NB4 (cell line): Measurements from ENCODE around the gene ZNF366.
A peak's percentile ranks its signal among the peaks of the same experiment; 100 is the strongest.

Source experiments
- DNase-seq: peaks from one replicate; pipeline ENCODE4 v3.0.0; 2010; ENCODE audit warnings: low read depth
- H3K4me3 ChIP-seq: one replicate; pipeline ENCODE4 v1.5.1; 2011; ENCODE audit warnings: mild to moderate bottlenecking, low read depth, low read length, moderate library complexity
- CTCF ChIP-seq: IDR thresholded peaks from one replicate; pipeline ENCODE4 v1.5.1; 2012; ENCODE audit warnings: low read depth, low read length
- MAX ChIP-seq: IDR thresholded peaks from 2 replicates; pipeline ENCODE4 v1.6.1; 2011; ENCODE audit warnings: low read depth, low read length
- MYC ChIP-seq: IDR thresholded peaks from 2 replicates; pipeline ENCODE4 v1.6.1; 2011; ENCODE audit warnings: low read depth, low read length
- POLR2A ChIP-seq: IDR thresholded peaks from 2 replicates; pipeline ENCODE4 v1.6.1; 2011; ENCODE audit warnings: mild to moderate bottlenecking; ENCODE audit not compliant: insufficient read length; ENCODE audit errors: extremely low read depth

Gene ZNF366

GRCh38 chr5:72426019-72426418 is 81.2 kb downstream of the ZNF366 start:
- no peak overlapping the region for H3K4me3 ChIP-seq
- TF ChIP-seq CTCF (no peak), MYC (no peak), POLR2A (no peak), MAX (no peak)
- DNase-seq, result no peak

- DNase-seq, result no peak
- TF ChIP-seq POLR2A, result no peak
- no peak for TF ChIP-seq MYC
- TF ChIP-seq CTCF, result no peak
- no peak for TF ChIP-seq MAX
- H3K4me3 ChIP-seq, result no peak overlapping the region
Observed at GRCh38 chr5:72418271-72418670, 88.9 kb downstream of the ZNF366 start.

GRCh38 chr5:72417333-72418062 is 89.7 kb downstream of the ZNF366 start:
- no peak for TF ChIP-seq POLR2A
- no peak for TF ChIP-seq CTCF
- TF ChIP-seq MYC, result no peak
- TF ChIP-seq MAX, result no peak

GRCh38 chr5:72415616-72416325 is 91.4 kb downstream of the ZNF366 start:
- DNase-seq, result no peak
- no peak for TF ChIP-seq MYC
- no peak overlapping the region for H3K4me3 ChIP-seq

More at GRCh38 chr5:72417333-72418062, 89.7 kb downstream of the ZNF366 start:
- no peak for DNase-seq
- H3K4me3 ChIP-seq, result no peak overlapping the region

GRCh38 chr5:72412283-72413055 is 94.7 kb downstream of the ZNF366 start:
- TF ChIP-seq MYC (no peak), MAX (no peak), CTCF (no peak), POLR2A (no peak)
- peak; percentile 26 for DNase-seq
- H3K4me3 ChIP-seq, result no peak overlapping the region

- DNase-seq, result no peak
- no peak overlapping the region for H3K4me3 ChIP-seq
- TF ChIP-seq MAX (no peak), MYC (no peak), POLR2A (no peak), CTCF (no peak)
Observed at GRCh38 chr5:72410688-72411295, 96.4 kb downstream of the ZNF366 start.
